Effector CD4-positive, alpha-beta T cell (primary cell): Measurements from ENCODE around the gene OSBPL1A.
"Not testable (repeated sequence)": the region's sequence is repeated elsewhere in the genome, so short reads cannot be mapped to it uniquely, and the experiment has no call there.

Experiments
- DNase-seq: peaks from one replicate; pipeline ENCODE4 v3.0.0-alpha.2; 2020

Gene OSBPL1A

DNA sequence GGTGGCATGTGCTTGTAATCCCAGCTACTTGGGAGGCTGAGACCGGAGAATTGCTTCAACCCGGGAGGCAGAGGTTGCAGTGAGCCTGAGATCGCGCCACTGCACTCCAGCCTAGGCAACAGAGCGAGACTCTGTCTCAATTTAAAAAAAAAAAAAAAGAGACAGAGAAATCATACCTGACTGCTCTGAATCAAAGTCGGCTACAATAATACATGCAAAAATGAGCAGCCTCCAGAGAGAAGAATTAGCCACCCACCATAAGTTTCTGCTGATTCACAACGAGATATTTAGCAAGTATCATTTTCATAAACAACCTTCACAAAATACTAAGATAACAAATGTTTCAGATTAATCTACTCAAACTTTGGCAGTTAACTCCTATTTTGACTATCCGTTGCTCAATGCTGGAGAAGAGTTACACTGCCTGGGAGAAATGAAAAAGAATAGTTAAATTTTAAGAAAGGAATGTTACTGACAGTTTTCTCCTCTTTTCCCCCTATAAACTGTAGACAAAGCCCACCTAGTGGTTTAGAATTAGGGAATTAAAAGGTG lies 1.5 kb downstream of the OSBPL1A start:
- no peak for DNase-seq

DNA sequence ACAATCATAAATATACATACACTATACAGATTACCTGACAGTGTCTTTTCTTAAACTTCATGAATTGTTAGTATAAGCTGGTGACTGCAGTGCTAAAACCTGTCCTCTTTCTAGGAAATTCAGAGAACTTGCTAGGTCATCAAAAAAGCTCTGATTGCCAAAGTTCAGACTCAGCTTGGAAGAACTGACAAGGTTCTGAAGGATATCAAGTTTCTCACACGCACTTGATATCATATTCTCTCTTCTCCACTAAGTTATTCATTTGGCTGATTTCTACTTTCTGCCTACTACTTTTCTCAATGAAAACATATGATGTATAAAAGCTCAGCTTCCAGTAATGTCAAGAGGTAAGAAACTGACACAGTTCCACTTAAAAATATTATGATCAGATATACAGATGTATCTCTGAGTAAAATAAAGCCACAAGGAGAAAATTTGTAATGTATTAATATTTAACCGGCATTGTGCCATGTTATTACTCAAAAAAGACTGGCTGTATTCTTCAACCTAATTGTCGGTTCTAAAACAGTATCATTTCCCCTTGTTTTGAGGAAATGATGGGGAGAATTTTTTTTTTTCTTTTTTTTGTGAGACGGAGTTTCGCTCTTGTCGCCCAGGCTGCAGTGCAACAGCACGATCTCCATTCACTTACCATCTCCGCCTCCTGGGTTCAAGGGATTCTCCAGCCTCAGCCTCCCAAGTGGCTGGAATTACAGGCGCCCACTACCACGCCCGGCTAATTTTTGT lies 2.4 kb downstream of the OSBPL1A start:
- DNase-seq: no peak

DNA sequence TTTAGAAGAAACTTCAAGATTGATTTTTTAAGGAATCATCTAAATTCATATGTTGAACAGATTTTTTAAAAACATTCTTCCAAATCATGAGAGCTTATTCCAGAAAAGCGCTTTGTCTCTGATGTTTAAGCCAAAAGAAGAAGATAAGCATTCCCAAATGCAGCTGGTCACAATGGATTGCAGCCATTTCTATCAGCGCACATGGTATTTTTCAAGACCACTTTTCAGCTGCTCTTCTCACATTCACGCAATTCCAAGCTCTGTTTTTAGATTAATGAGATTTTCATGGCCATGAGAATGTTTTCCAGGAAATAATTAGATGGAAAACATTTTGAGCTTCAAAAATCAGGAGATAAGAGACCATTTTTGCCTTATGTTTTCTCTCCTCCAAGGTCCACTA lies 8.7 kb downstream of the OSBPL1A start:
- DNase-seq: no peak

DNA sequence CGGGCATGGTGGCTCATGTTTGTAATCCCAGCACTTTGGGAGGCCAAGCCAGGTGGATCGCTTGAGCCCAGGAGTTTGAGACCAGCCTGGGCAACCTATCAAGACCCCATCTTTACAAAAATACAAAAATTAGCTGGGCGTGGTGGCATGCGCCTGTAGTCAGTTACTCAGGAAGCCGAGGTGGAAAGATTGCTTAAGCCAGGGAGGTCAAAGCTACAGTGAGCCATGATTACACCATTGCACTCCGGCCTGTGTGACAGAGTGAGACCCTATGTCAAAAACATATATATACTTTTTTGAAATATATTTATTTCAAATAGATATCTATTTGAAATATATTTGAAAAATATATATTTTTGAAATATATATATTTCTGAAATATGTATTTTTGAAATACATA lies 10.9 kb downstream of the OSBPL1A start:
- DNase-seq: no peak

DNA sequence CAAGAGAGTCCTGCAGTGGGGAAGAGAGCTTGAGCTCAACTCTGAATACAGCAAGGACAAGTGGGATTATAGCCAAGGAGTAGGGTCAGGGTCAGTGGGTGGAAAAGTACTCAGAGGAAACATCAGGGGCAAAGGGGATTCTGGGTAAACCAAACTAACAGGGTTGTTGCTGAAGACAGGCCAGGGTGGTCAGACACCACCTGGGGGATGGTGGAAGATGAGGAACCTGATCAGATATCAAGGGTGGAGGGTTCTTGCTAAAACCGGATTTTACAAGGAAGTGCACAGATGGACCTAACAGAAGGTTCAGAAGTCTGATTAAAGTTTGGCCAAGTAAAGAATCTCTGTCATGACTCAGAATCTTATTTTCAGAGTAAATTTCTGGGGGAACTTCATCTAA lies 16.5 kb downstream of the OSBPL1A start:
- DNase-seq: no peak

DNA sequence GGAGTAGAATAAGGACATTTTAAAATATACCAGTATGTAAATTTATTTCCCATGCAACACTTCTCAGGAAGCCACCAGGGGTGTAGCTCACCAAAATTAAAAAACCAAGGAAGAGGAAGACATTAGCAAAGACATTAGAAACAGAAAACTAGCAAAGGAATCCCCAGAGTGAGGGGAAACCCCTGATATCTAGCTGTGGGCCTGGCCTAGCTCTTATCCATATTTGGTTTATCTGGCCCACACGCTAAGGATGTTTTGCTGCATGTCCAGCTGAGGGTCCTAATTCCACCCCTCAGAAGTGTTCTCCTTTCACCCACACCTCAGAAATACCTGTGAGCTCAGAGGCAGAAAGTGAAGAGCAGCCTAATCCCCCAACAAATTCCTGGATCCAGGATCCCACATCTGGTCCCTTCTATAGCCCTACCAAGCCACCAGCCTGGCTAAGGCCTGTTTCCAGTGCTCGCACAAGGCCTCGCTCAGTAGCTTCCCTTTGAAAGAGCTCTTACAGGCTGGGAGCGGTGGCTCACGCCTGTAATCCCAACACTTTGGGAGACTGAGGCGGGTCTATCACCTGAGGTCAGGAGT lies 17.4 kb downstream of the OSBPL1A start:
- DNase-seq: no peak

DNA sequence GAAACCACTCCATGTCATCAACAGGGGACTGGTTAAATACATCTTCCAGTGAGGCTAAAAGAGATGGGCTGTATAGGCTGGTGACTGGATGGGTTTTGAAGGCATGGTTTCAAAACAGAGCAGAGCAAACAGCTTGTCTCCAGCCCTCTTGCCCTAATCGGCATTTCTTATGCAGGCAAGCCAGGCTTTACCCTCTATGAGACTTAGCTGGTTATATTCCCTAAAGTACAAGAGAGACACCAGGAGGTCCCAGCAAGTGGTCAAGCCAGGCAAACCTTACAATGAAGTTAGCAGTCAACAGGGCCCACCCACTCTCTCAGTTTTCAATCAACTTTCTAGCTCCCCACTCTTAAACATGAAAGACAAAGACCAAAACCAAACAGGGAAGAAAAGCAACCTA lies 19.0 kb downstream of the OSBPL1A start:
- DNase-seq: no peak

DNA sequence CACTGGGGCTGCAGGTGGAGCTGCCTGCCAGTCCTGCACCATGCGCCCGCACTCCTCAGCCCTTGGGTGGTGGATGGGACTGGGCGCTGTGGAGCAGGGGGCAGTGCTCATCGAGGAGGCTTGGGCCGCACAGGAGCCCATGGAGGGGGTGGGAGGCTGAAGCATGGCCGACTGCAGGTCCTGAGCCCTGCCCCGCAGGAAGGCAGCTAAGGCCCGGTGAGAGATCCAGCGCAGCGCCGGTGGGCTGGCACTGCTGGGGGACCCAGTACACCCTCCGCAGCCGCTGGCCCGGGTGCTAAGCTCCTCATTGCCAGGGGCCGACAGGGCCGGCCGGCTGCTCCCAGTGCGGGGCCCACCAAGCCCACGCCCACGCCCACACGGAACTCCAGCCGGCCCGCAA lies 21.1 kb downstream of the OSBPL1A start:
- not testable (repeated sequence) for DNase-seq

DNA sequence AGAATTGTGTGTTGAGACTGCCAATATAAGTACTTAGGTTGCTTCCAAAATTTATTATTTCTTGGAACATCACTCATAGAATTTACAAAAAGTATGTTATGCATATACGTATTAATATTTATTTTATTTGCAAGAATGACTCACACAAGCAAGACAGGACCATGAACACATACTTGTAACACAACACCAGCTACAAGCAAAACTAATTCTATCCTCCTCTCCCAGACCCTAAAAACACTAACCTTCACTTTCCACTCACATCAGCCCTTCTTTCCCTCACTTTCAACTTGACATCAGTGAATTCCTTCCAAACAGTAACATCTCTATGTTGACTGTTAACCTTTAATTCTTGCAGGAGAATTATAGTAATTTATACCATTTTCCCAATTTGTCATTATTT lies 24.3 kb downstream of the OSBPL1A start:
- DNase-seq: no peak

DNA sequence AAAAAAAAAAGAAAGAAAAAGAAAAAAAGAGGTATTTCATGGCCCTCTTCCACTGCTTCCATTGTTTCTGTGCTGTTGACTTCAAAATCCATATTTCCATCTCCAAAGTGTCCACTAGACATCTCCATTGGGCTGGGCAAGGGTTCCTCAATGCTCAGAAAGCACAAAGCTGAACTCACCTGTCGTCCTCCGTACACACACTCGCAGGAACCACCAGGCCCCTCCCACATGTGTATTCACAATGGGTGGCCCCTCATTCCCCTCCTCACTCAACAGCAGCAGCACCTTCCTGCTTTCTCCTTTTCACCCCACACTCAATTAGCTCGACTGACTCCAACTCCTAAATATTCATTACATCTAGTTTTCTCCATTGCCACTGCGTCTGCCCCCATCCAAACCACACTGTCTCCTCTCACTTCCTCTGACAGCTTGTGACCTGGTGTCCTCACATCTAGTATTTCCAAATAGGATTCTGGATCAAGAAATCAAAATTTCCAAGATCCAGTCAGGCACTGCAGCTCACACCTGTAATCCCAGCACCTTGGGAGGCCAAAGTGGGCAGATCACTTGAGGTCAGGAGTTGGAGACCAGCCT lies 25.2 kb downstream of the OSBPL1A start:
- DNase-seq: no peak

DNA sequence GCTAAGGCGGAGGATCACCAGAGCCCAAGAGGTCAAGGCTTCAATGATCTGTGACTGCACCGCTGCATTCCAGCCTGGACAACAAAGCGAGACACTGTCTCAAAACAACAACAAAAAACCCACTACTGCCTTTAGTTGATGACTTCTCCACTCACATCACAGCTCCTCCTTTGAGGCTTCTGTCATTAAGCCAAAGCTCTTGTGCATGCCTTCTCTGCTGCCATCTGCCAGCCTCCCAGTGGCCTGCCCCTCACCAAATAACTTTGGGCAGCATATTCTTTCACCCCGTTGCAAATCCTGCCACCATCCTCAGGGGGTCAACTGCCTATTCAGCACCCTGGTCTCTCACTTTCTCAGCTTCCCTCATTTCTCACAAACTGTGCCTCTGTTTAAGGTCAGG lies 27.5 kb downstream of the OSBPL1A start:
- no peak for DNase-seq

DNA sequence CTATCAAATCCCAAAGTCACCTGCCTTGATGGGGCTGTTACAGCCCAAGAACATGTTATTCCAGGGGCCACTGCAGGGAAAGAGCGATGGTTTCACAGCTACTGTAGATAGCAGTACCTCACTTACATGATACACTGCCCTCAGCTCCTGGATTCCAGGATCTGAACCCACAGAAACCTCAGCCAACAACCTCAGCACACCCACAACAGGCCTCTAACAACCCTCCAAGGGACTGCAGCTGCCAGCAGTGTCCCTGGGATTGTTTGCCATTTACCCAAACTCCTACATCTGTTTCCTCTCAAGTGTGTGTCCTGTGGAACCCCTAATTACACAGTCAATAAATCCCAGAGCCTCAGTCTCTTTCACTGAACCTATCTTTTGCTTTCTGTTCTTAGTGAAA lies 28.2 kb downstream of the OSBPL1A start:
- no peak for DNase-seq

DNA sequence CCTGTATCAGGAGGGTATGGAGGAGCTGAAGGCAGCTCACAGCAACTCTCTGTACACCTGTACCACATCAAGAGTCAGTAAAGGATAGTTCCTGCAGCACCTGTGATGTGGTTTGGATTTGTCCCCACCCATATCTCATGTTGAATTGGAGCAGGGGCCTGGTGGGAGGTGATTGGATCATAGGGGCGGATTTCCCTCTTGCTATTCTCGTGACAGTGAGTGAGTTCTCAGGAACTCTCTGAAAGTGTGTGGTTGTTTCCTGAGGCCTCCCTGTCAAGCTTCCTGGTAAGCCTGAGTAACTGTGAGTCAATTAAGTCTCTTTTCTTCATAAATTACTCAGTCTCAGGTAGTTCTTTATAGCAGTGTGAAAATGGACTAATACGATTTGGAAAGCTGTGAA lies 28.9 kb downstream of the OSBPL1A start:
- DNase-seq: no peak

DNA sequence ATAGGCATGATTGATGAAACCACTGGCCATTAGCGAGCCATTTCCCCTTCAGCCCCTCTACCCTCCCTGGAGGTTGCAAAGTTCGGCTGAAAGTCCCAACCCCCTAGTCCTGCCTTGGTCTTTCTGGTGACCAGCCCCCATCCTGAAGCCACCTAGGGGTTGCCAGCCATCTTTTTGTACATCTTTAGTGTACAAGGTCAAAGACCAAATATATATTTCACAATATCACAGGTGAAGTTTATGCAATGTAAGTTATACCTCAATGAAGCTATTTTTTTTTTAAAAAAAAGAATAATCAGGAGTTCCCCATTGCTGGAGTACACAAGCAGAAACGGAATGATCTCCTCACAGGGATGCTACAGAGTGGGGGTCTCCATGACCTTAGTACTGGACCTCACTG lies 31.3 kb downstream of the OSBPL1A start:
- no peak for DNase-seq

DNA sequence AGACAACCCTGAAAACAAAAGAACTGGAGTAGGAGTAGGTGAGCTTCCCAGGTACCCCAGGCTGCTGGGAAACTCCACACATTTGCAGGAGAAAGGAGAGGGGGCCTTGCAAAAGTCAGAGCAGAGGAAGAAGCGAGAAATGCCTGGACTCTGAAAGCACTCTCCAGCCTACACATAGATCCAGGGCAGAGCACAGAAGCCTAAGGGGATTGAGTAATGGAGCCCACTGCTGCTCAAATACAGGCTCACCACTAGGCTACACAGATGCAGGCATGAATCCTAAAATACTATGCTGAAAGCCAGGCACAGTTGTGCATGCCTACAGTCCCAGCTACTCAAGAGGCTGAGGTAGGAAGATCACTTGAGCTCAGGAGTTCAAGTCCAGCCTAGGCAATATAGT lies 33.4 kb downstream of the OSBPL1A start:
- DNase-seq: no peak

DNA sequence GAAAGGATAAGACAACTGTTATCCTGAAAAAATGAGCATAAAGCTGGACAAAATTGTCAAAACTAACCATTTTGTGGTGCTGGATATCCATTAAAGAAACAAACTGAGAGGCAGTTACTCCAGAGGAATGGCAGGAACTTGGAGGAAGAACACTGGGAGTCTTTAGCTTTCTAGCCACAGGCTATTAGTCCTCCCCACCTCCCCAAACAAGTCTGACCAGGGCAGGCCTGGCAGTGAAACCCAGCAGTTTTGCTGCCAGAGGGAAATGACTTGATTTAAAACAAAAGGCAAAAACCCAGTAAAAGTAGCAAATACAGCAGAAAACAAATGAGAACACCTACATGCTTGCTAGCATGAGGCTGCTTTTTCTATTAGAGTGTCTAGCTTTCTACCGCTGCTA lies 34.9 kb downstream of the OSBPL1A start:
- DNase-seq: no peak

DNA sequence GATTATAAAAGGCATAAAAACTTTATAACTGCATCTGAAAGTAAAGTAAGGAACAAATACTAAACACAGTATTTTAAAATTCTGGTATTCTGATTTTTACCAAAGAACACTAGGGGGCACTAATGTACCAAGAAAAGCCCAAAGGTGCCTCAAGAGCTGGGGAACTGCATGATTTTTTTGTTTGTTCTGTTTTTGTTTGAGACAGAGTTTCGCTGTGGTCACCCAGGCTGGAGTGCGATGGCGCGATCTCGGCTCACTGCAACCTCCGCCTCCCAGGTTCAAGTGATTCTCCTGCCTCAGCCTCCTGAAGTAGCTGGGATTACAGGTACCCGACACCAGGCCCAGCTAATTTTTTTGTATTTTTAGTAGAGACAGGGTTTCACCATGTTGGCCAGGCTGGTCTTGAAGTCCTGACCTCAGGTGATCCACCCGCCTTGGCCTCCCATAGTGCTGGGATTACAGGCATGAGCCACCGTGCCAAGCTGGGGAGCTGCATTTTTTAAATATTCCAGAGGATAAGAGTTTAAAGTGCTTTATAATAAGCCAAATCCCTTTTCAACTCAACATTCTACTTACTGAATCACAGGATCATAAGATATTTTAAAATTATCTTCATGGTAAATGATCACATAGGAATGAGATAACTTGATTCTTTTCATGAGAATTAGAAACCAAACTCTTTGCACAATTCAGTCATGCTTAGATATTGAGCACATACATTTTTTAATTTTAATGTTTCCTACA lies 37.7 kb downstream of the OSBPL1A start:
- not testable (repeated sequence) for DNase-seq

DNA sequence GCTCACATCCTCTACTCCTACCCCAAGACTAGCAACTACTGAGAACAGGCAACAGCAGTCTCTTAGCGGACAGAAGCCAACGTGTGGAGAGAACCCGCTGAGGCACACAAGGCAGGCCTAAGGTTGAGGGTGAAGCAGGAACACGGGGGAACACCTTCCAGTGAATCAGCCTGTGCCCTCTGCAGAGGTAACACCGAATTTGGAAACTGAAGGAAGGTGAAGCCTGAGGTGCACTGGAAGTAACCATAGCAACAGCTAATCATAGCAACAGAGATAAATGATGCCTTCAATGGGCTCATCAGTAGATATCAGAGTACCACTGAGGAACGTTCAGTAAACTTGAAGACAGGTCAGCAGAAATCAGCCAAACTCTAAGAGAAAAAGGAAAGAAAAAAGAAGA lies 43.3 kb downstream of the OSBPL1A start:
- no peak for DNase-seq

DNA sequence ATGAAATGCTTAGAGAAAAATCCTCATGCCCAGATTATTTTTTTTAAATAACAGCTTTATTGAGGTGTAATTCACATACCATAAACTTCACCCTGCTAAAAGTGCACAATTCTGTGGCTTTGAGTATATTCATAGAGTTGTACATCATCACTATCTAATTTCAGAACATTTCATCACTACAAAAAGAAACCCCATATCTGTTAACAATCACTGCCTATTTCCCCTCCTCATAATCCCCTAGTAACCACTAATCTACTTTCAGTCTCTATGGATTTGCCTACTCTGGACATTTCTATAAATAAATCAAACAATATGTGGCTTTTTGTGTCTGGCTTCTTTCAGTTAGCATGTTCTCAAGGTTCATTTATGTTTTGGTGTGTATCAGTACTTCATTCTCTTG lies 51.4 kb downstream of the OSBPL1A start:
- no peak for DNase-seq

DNA sequence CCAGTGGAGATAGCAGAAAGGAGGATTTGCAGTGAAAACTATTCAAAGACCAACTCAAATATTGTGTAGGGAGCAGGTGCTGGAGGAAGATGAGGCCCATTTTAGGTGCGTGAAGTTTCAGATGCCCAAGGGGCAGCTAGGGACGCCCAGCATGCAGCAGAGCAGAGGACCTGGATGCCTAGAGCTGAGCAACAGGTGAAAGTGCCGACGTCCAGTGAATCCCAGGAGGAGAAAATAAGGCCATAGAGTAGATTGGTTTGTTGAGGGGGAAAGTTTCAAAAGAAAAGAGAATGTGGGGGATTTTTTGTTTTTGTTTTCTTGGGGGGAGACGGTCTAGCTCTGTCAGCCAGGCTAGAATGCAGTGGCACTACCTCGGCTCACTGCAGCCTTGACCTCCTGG lies 53.1 kb downstream of the OSBPL1A start:
- no peak for DNase-seq

DNA sequence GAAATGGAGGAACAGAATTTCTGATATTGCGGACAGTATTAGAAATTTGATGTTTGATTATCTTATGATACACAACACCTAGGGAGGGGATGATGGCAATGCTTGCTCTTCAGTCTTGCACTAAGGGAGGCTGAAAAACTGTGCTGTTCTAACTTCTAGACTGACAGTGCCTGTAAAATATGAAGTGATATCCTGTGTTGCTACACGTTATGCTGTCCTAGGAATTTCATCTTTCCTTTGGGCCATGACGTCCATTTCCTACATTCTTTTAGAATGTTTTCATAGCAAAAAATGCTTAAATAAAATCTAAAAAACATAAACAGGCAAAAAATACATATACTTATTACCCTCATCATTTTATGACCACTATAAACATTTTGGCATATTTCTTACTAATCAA lies 55.3 kb downstream of the OSBPL1A start:
- DNase-seq: no peak

DNA sequence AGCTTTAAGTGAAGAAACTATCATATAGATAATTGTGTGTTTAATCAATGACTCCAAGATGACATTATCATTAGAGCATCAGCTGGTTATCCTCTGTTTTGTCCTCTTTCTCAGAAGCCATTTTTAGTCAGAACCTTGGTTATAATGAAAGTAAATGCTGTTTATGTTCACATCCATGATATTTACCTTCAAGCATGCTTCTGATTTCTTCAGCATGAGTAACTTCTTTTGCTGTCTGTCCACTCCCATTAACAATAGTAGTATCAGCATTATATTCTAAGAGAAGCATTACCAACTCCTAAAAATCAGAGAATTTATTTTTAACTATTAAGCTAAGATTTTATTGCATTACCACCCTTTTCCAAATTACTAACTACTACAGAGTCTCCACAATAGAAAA lies 56.3 kb downstream of the OSBPL1A start:
- DNase-seq: no peak

DNA sequence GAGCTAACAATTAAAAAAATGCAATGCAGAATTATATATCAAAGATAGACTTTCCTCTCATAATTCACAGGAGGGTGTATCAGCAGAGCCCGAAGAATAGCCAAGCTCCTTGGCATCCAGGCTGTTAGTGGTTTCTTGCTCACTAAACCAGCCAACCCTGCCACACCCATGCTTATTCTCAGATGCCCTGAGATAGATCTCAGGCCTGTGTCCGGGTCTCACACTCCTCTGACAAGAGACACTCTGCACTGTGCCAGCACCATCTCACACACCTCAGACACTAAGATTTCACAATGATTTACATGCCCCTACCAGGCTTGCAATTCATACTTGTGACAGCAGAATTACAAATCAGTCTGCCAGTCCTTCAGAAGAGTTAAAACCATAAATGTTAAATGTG lies 64.5 kb downstream of the OSBPL1A start:
- DNase-seq: no peak

DNA sequence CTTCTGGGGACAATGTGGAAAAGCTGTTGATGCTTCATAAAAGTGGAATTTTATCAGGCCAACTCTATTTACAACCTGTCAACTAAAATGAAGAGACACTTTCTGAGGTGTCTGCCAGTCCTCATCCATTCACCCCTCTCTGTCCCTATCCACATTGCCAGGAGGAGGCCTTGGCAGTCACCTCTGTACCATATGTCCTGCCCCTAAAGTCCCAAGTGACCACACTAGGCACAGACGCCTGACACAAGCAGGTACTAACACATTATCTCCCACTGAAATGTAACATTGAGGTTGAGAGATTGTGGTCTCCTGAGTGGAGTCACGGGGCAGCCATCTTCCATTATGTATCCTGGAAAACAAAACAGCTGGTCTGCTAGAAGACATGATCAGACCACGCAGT lies 71.4 kb downstream of the OSBPL1A start:
- no peak for DNase-seq
